Coronary artery (tissue), 2 donors: ENCODE results near the gene RBPJ.

ENCODE experiments used
- DNase-seq: peaks from one replicate; pipeline ENCODE4 v3.0.0-alpha.2; 2017; ENCODE audit warnings: low spot score
- H3K27ac ChIP-seq, 2 donors: fragments of 200-600 bp; sonication (generic); one replicate each; pipeline ENCODE4 v1.5.1; 2016 to 2019
- H3K4me3 ChIP-seq: fragments of 200-600 bp; sonication (generic); 2 replicates; pipeline ENCODE4 v1.5.1; 2016; ENCODE audit warnings: mild to moderate bottlenecking, moderate library complexity
- CTCF ChIP-seq: fragments of 200-600 bp; sonication (generic); IDR thresholded peaks from one replicate; pipeline ENCODE4 v1.5.1; 2019; ENCODE audit warnings: antibody characterized with exemption

The RBPJ gene

DNA sequence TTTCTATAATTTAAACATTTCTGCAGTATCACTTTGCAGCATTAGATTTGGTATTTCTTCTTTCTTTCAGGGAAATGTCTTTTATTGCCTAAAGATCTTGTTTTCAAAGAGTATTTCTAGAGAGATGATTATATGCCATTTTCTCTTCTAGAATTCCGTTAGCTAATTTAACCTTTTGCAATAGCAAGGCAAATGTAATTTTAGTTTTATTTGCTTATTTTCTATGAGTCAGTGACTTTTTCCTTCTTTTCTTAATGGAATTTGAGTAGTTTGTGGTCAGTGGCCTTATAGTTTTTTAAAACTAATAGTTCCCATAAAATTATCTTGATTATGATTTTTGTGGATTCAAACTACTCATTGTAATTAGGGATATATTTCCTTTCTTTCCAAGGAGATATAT is 97.3 kb downstream of the RBPJ start:
- Histone ChIP-seq H3K27ac (no peak overlapping the region), H3K4me3 (no peak overlapping the region)
- TF ChIP-seq CTCF, result no peak
- no peak for DNase-seq

DNA sequence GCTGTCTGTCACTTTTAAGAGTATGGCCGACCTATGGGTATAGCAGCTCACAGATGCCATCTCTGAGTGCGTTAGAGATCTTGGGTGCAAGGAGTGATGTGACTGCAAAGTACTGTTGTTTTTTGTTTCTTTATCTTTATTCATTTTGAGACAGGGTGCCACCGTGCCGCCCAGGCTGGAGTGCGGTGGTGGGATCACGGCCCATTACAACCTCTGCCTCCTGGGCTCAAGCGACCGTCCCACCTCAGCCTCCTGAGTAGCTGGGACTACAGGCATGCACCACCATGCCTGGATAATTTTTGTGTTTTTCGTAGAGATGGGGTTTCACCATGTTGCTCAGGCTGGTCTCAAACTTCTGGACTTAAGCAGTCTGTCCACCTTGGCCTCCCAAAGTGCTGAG is 98.0 kb downstream of the RBPJ start:
- H3K4me3 ChIP-seq, result no peak overlapping the region
- no peak for DNase-seq
- no peak overlapping the region for H3K27ac ChIP-seq
- TF ChIP-seq CTCF, result no peak

DNA sequence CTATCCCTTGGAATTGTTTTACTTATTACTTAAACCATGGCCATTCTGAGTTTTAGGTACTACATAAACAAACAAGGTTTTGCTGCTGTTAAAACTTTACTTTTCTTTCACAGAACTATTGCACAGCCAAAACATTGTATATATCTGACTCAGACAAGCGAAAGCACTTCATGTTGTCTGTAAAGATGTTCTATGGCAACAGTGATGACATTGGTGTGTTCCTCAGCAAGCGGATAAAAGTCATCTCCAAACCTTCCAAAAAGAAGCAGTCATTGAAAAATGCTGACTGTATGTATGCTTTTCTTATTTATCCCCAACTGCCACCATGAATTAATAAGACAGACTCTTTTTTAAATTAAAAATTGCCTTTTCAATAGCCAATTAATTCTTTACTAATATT is 99.6 kb downstream of the RBPJ start:
- Histone ChIP-seq H3K4me3 (no peak overlapping the region), H3K27ac (no peak overlapping the region)
- no peak for TF ChIP-seq CTCF
- DNase-seq, result no peak

GRCh38 chr4:26420913-26421312 is 100.1 kb downstream of the RBPJ start:
- TF ChIP-seq CTCF, result no peak
- Histone ChIP-seq H3K27ac (no peak overlapping the region), H3K4me3 (no peak overlapping the region)
- DNase-seq, result no peak

DNA sequence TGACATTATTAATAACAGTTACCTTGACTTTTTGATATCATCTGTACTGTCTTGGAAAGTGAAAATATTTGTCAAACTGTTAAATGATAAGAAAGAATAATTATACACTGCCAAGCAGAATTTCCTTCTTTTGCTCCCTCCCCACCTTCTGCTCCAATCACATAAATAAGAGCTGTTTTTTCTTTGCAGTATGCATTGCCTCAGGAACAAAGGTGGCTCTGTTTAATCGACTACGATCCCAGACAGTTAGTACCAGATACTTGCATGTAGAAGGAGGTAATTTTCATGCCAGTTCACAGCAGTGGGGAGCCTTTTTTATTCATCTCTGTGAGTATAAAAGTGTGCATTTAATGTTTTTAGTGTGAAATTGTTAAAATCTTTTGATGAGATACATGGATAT is 103.3 kb downstream of the RBPJ start:
- H3K4me3 ChIP-seq, result no peak overlapping the region
- DNase-seq, result no peak
- H3K27ac ChIP-seq, result no peak overlapping the region
- no peak for TF ChIP-seq CTCF

- TF ChIP-seq CTCF, result no peak
Measured at GRCh38 chr4:26424838-26425237, 104.0 kb downstream of the RBPJ start.

GRCh38 chr4:26425953-26426352 is 105.1 kb downstream of the RBPJ start:
- Histone ChIP-seq H3K4me3 (no peak overlapping the region), H3K27ac (no peak overlapping the region)
- TF ChIP-seq CTCF, result no peak
- no peak for DNase-seq

More at GRCh38 chr4:26424838-26425237, 104.0 kb downstream of the RBPJ start:
- no peak for DNase-seq
- Histone ChIP-seq H3K4me3 (no peak overlapping the region), H3K27ac (no peak overlapping the region)
